ENCODE measurements around the gene MFAP2.
A peak's percentile ranks its signal among the peaks of the same experiment; 100 is the strongest.

Gene MFAP2

GRCh38 chr1:16961297-16962133, 18.9 kb downstream of the MFAP2 start:
- ATAC-seq: no peak

DNA sequence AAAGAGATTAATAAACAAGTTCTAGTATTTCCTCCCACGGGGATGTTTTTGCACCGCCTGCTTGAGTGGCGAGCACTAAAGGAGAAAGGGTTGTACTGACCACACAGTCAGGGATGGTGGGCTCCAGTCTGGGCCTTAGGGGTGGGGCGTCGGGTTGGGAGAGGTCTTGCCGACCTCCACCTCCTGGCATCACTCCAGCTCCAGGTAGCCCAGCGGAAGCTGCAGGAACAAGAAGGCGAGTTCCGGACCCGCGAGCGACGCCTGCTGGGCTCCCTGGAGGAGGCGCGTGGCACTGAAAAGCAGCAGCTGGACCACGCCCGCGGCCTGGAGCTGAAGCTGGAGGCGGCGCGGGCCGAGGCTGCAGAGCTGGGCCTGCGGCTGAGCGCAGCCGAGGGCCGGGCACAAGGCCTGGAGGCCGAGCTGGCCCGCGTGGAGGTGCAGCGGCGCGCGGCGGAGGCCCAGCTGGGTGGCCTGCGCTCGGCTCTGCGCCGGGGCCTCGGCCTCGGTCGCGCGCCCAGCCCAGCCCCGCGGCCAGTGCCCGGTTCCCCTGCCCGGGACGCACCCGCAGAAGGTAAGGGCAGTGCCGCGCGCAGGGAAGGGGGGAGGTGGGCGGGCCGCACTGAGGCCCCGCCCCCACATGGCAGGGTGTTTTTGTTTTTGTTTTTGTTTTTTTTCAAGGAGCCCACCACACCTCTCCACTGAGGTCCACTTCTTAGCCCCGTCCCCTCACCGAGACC, 19.7 kb downstream of the MFAP2 start:
- peak; percentile 91 for ATAC-seq
- TF ChIP-seq CSRNP3 (CRISPR knock-in tag; IDR thresholded peaks at IDR 0.05) (no peak), ZNF565 (CRISPR knock-in tag; conservative IDR thresholded peaks at IDR 0.05; ENCODE audit: low read depth) (no peak), GLIS3 (CRISPR knock-in tag; IDR thresholded peaks at IDR 0.05) (no peak), ZFP3 (CRISPR knock-in tag; IDR thresholded peaks at IDR 0.05) (no peak), ZNF8 (CRISPR knock-in tag; IDR thresholded peaks at IDR 0.05) (no peak), CREB5 (CRISPR knock-in tag; IDR thresholded peaks at IDR 0.05; ENCODE audit: low read depth) (no peak), ZC3H10 (CRISPR knock-in tag; IDR thresholded peaks at IDR 0.05) (no peak), RARB (CRISPR knock-in tag; IDR thresholded peaks at IDR 0.05) (no peak), SNAI2 (CRISPR knock-in tag; IDR thresholded peaks at IDR 0.05) (no peak), ZNF70 (CRISPR knock-in tag; IDR thresholded peaks at IDR 0.05) (no peak), ISL1 (CRISPR knock-in tag; IDR thresholded peaks at IDR 0.05) (no peak)
- TF ChIP-seq, protein P1, sequence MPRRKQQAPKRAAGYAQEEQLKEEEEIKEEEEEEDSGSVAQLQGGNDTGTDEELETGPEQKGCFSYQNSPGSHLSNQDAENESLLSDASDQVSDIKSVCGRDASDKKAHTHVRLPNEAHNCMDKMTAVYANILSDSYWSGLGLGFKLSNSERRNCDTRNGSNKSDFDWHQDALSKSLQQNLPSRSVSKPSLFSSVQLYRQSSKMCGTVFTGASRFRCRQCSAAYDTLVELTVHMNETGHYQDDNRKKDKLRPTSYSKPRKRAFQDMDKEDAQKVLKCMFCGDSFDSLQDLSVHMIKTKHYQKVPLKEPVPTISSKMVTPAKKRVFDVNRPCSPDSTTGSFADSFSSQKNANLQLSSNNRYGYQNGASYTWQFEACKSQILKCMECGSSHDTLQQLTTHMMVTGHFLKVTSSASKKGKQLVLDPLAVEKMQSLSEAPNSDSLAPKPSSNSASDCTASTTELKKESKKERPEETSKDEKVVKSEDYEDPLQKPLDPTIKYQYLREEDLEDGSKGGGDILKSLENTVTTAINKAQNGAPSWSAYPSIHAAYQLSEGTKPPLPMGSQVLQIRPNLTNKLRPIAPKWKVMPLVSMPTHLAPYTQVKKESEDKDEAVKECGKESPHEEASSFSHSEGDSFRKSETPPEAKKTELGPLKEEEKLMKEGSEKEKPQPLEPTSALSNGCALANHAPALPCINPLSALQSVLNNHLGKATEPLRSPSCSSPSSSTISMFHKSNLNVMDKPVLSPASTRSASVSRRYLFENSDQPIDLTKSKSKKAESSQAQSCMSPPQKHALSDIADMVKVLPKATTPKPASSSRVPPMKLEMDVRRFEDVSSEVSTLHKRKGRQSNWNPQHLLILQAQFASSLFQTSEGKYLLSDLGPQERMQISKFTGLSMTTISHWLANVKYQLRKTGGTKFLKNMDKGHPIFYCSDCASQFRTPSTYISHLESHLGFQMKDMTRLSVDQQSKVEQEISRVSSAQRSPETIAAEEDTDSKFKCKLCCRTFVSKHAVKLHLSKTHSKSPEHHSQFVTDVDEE (CRISPR knock-in tag; IDR thresholded peaks at IDR 0.05): no peak

More at GRCh38 chr1:16961297-16962133, 18.9 kb downstream of the MFAP2 start:
- no peak for TF ChIP-seq ZNF8 (CRISPR knock-in tag; IDR thresholded peaks at IDR 0.05)

DNA sequence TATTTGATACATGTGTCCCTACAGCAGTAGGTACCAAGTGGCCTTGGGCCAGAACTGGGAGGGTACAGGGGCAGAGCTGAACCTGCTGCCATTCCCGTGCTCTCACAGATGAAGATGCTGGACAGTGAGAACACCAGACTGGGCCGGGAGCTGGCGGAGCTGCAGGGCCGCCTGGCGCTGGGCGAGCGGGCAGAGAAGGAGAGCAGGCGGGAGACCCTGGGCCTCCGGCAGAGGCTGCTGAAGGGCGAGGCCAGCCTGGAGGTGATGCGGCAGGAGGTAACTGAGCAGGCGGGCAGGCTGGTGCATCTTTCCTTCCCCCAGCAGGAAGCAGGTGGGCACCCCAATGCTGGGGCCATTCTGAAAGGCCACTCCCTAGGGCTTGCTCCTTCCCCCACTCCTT, 21.9 kb downstream of the MFAP2 start:
- no peak for ATAC-seq
- TF ChIP-seq ZFP3 (CRISPR knock-in tag; IDR thresholded peaks at IDR 0.05) (no peak), ZFP30 (CRISPR knock-in tag; IDR thresholded peaks at IDR 0.05) (no peak), ARNTL (CRISPR knock-in tag; IDR thresholded peaks at IDR 0.05; ENCODE audit: borderline replicate concordance, low read depth) (no peak), OSR1 (CRISPR knock-in tag; IDR thresholded peaks at IDR 0.05) (no peak), CSRNP3 (CRISPR knock-in tag; IDR thresholded peaks at IDR 0.05) (no peak), ZC3H10 (CRISPR knock-in tag; IDR thresholded peaks at IDR 0.05) (no peak), TOX (CRISPR knock-in tag; IDR thresholded peaks at IDR 0.05; ENCODE audit: borderline replicate concordance) (no peak), ZNF70 (CRISPR knock-in tag; IDR thresholded peaks at IDR 0.05) (no peak), ESRRG (CRISPR knock-in tag; IDR thresholded peaks at IDR 0.05) (no peak)
- TF ChIP-seq, protein P1 (CRISPR knock-in tag; IDR thresholded peaks at IDR 0.05): no peak
